K562 (cell line): ENCODE measurements around the gene PLD1. TPM values are rescaled to one million over a fixed set of nuclear protein-coding genes. Genes with fewer than 3 reads are reported as not detected.
A peak's percentile ranks its signal among the peaks of the same experiment; 100 is the strongest.

Experiments used
- ATAC-seq: fragments of 200-7000 bp; cut with Tn5 transposase; 3 replicates; pipeline ENCODE4 v1.9.1; 2020; ENCODE audit warnings: moderate library complexity
- BruUV-seq: library from RNA; stranded (reverse); fragments of 400-500 nt; replicated peaks from 2 replicates; lab custom pipeline; 2021; lab: Mats Ljungman, UMichigan
- CTCF ChIA-PET: fragments of 300-600 bp; formaldehyde crosslinking; extraction: SDS; loops from one replicate; lab custom pipeline; 2021; ENCODE audit warnings: low intra/inter-chr PET ratio; lab: Yijun Ruan, JAX
- POLR2A ChIA-PET: fragments of 300-600, 350-650 bp; sonication (Branson Sonifier 250); formaldehyde crosslinking; extraction: SDS; loops from one replicate; lab custom pipeline; 2021; ENCODE audit warnings: antibody characterized with exemption, inconsistent platforms; lab: Yijun Ruan, JAX
- DNase-seq, 4 experiments: peaks; one replicate each; pipeline versions ENCODE4 v3.0.0 to v3.0.0-alpha.2; 2011 to 2018; ENCODE audit warnings: low spot score in 3 of 4, mixed read lengths in 3 of 4; ENCODE audit errors: extremely low read depth in 1 of 4
- FAIRE-seq: peaks from 2 replicates; lab custom pipeline; 2011; peaks lifted over from hg19 to GRCh38; lab: Jason Lieb, UNC
- H2AFZ ChIP-seq: 2 replicates; pipeline ENCODE4 v1.6.0; 2011; ENCODE audit warnings: low read depth, low read length, control low read depth, inconsistent platforms
- H3K27ac ChIP-seq: fragments of 200-600 bp; 3 replicates; pipeline ENCODE4 v1.8.0; 2011; ENCODE audit warnings: low read depth, mild to moderate bottlenecking, control low read depth, inconsistent platforms, low read length, moderate library complexity, mixed read lengths; ENCODE audit errors: extremely low read depth
- H3K27me3 ChIP-seq, 2 experiments: fragments of 300-600 bp in 1 of 2; 2 replicates in 1 of 2; 3 replicates in 1 of 2; pipeline versions ENCODE4 v1.6.0 to v1.8.0; 2011; ENCODE audit warnings: inconsistent platforms in 2 of 2, low read length in 2 of 2, mild to moderate bottlenecking in 1 of 2, mixed read lengths in 1 of 2, moderate library complexity in 1 of 2; ENCODE audit not compliant: control insufficient read depth in 2 of 2, insufficient read depth in 2 of 2
- H3K36me3 ChIP-seq: fragments of 300-600 bp; 3 replicates; pipeline ENCODE4 v1.8.0; 2011; ENCODE audit warnings: mild to moderate bottlenecking, low read length, inconsistent platforms; ENCODE audit not compliant: control insufficient read depth, insufficient read depth
- H3K4me1 ChIP-seq, 2 experiments: fragments of 200-600 bp in 1 of 2; replicated peaks in 1 of 2; 2 replicates in 1 of 2; 3 replicates in 1 of 2; pipeline versions ENCODE4 v1.5.1 to v1.8.0; 2011; ENCODE audit warnings: inconsistent platforms in 2 of 2, low read length in 2 of 2, mild to moderate bottlenecking in 1 of 2, mixed read lengths in 1 of 2, moderate library complexity in 1 of 2; ENCODE audit not compliant: control insufficient read depth in 2 of 2, insufficient read depth in 2 of 2
- H3K4me2 ChIP-seq: 2 replicates; pipeline ENCODE4 v1.6.1; 2011; ENCODE audit warnings: low read length, control low read depth, inconsistent platforms, mixed read lengths; ENCODE audit not compliant: insufficient read depth
- H3K4me3 ChIP-seq: fragments of 200-600 bp; sonication (generic), shearing (Covaris generic); 2 replicates; pipeline ENCODE4 v1.5.1; 2016; ENCODE audit warnings: control low read depth, inconsistent platforms
- H3K79me2 ChIP-seq: fragments of 200-600 bp; 3 replicates; pipeline ENCODE4 v1.8.0; 2011; ENCODE audit warnings: low read length, inconsistent platforms; ENCODE audit not compliant: control insufficient read depth, insufficient read depth
- H3K9ac ChIP-seq, 2 experiments: 2 replicates each; pipeline versions ENCODE4 v1.6.0 to v1.6.1; 2011; ENCODE audit warnings: low read depth in 2 of 2, low read length in 2 of 2, control low read depth in 1 of 2, inconsistent platforms in 1 of 2, mild to moderate bottlenecking in 1 of 2, mixed read lengths in 1 of 2; ENCODE audit not compliant: insufficient read depth in 1 of 2
- H3K9me1 ChIP-seq: one replicate; pipeline ENCODE4 v1.6.0; 2011; ENCODE audit warnings: inconsistent platforms, mild to moderate bottlenecking, low read length, moderate library complexity; ENCODE audit not compliant: control insufficient read depth, insufficient read depth
- H3K9me3 ChIP-seq: replicated peaks from 2 replicates; pipeline ENCODE4 v1.5.1; 2011; ENCODE audit warnings: low read depth, low read length, inconsistent platforms; ENCODE audit not compliant: control insufficient read depth, insufficient read depth
- H4K20me1 ChIP-seq: replicated peaks from 2 replicates; pipeline ENCODE4 v1.6.1; 2011; ENCODE audit warnings: low read length, inconsistent platforms, mixed read lengths; ENCODE audit not compliant: control insufficient read depth, insufficient read depth
- ATF2 ChIP-seq: sonication (generic); formaldehyde crosslinking; IDR thresholded peaks from 2 replicates; pipeline ENCODE4 v1.8.1; 2022; ENCODE audit warnings: missing genetic modification reagents
- ELK1 ChIP-seq: sonication (generic); formaldehyde crosslinking; IDR thresholded peaks from 2 replicates; pipeline ENCODE4 v1.8.1; 2022; ENCODE audit warnings: missing genetic modification reagents
- HINFP ChIP-seq: fragments of 450-650 bp; conservative IDR thresholded peaks from 2 replicates; pipeline ENCODE4 v1.6.1; 2016; ENCODE audit warnings: missing genetic modification characterization, low read depth, mild to moderate bottlenecking, control low read depth, missing compliant biosample characterization
- HNRNPUL1 ChIP-seq: fragments of 200-400 bp; formaldehyde crosslinking; IDR thresholded peaks from 2 replicates; pipeline ENCODE4 v1.6.1; 2017; ENCODE audit warnings: low read length
- KDM1A ChIP-seq, 2 experiments: fragments of 450-650 bp; IDR thresholded peaks; 2 replicates each; pipeline ENCODE4 v1.6.1; 2016; ENCODE audit warnings: mild to moderate bottlenecking in 2 of 2
- L3MBTL2 ChIP-seq: fragments of 450-650 bp; IDR thresholded peaks from 2 replicates; pipeline ENCODE4 v1.6.1; 2016; ENCODE audit warnings: mild to moderate bottlenecking, moderate library complexity
- MAFF ChIP-seq: IDR thresholded peaks from 2 replicates; pipeline ENCODE4 v1.6.1; 2012; ENCODE audit warnings: low read length, improper control_type of control experiment
- MLLT1 ChIP-seq, 2 experiments: fragments of 450-650 bp; IDR thresholded peaks; 2 replicates each; pipeline ENCODE4 v1.6.1; 2016
- RAD21 ChIP-seq, 2 experiments: fragments of 250-450 bp in 1 of 2; fragments of 450-650 bp in 1 of 2; sonication (Bioruptor Pico) in 1 of 2; formaldehyde crosslinking in 1 of 2; IDR thresholded peaks in 1 of 2; conservative IDR thresholded peaks in 1 of 2; 2 replicates each; pipeline versions ENCODE4 v1.4.0 to v1.8.0; 2020 to 2022; ENCODE audit warnings: mild to moderate bottlenecking in 2 of 2, moderate library complexity in 1 of 2
- SMARCA5 ChIP-seq: fragments of 450-650 bp; IDR thresholded peaks from 2 replicates; pipeline ENCODE4 v1.6.1; 2016
- SREBF1 ChIP-seq: fragments of 150-350 bp; IDR thresholded peaks from 2 replicates; pipeline ENCODE4 v1.6.1; 2014; ENCODE audit warnings: antibody characterized with exemption, low read depth, low read length, borderline replicate concordance
- ZKSCAN8 ChIP-seq: fragments of 200-800 bp; sonication (Bioruptor generic); IDR thresholded peaks from 2 replicates; pipeline ENCODE4 v1.6.1; 2016; ENCODE audit warnings: missing genetic modification characterization, missing compliant biosample characterization
- ZNF277 ChIP-seq: fragments of 250-450 bp; sonication (Bioruptor Pico); IDR thresholded peaks from 2 replicates; pipeline ENCODE4 v1.8.0; 2022; ENCODE audit warnings: inconsistent platforms, mild to moderate bottlenecking, moderate library complexity, borderline replicate concordance
- ZNF41 ChIP-seq: fragments of 250-450 bp; sonication (Bioruptor Pico); conservative IDR thresholded peaks from 2 replicates; pipeline ENCODE4 v1.4.0; 2020; ENCODE audit warnings: mild to moderate bottlenecking
- ZNF449 ChIP-seq: fragments of 250-450 bp; sonication (Bioruptor Pico); IDR thresholded peaks from 2 replicates; pipeline ENCODE4 v1.8.0; 2022; ENCODE audit warnings: moderate library complexity, mild to moderate bottlenecking, inconsistent platforms
- WGBS: fragments of 100-300 bp; shearing (Covaris generic); methylation state at CpG from one replicate; pipeline ENCODE4 v1.1.6; 2016; ENCODE audit warnings: low coverage, mixed read lengths; ENCODE audit not compliant: insufficient coverage; ENCODE audit errors: missing lambda C conversion rate; 5-methylcytosine and 5-hydroxymethylcytosine counted together
- in situ Hi-C: fragments of 300-500 bp; cut with MboI; formaldehyde crosslinking; loops from 4 replicates; pipeline ENCODE4 v1.15.0; 2018; ENCODE audit warnings: inconsistent platforms, mixed read lengths
- intact Hi-C: fragments of 100-400 bp; cut with micrococcal nuclease; formaldehyde crosslinking; loops from 2 replicates; pipeline ENCODE4 v1.14.2; 2022
- polyA plus RNA-seq, 8 experiments: library from polyadenylated mRNA; depleted of rRNA in 4 of 8; stranded (reverse) in 5 of 8; unstranded in 3 of 8; fragments of >200 nt; fragmentation: Nextera tagmentation in 2 of 8; fragmentation: Illumina TruSeq in 1 of 8; extraction: Ambion mirVana in 2 of 8; extraction: Trizol in 1 of 8; gene quantifications; 2 replicates each; pipeline versions ENCODE4 v1.2.1 to v1.2.3, GENCODE V29; 2011 to 2014; ENCODE audit warnings: inconsistent platforms in 1 of 8, missing spikeins in 1 of 8
- total RNA-seq, 7 experiments: library from RNA; depleted of rRNA in 6 of 7; stranded (reverse); fragments of >200 nt in 6 of 7; fragmentation: Illumina TruSeq in 2 of 7; extraction: Trizol in 2 of 7; gene quantifications; 2 replicates each; pipeline versions ENCODE4 v1.2.1 to v1.2.3, GENCODE V29; 2011 to 2021; ENCODE audit warnings: low replicate concordance in 1 of 7

Gene PLD1
- total and polyA plus RNA-seq, 9 of the 15 experiments (the other 6 are each of a cell fraction or from before 2014, with no cell fraction given): 8.4 to 26.1 (median 18.6) TPM

GRCh38 chr3:171847133-171847532 is 36.9 kb upstream of the PLD1 start:
- ATAC-seq (peak; percentile 49; the same call in 2 of the 3 replicates), DNase-seq (no peak), FAIRE-seq (no peak)
- H2AFZ ChIP-seq: 0 out of 2 replicates have a peak overlapping the region, but pooled peaks have one; percentile 4
- no TSS peak for BruUV-seq
- CTCF ChIA-PET: no interaction called here
- in situ Hi-C loops: no loop called here
- H3K9me1 ChIP-seq: no peaks in the 10 kb centered on the region
- H3K36me3 ChIP-seq: no peaks in the 10 kb centered on the region
- H3K27ac ChIP-seq: no peak overlapping the region
- WGBS: 24% methylated on average over 6 of the region's 6 CpGs
- POLR2A ChIA-PET: no interaction called here
- no peak overlapping the region for H3K4me3 ChIP-seq
- no peak overlapping the region for H3K4me2 ChIP-seq
- no peaks in the 10 kb centered on the region for H4K20me1 ChIP-seq
- H3K79me2 ChIP-seq: no peaks in the 10 kb centered on the region
- intact Hi-C loops: no loop called here
- H3K4me1 ChIP-seq: peaks cover 6% of the 10 kb centered on the region in 2 experiments; a peak in 3 of 5 replicates
- H3K9me3 ChIP-seq: no peaks in the 10 kb centered on the region
- H3K9ac ChIP-seq: no peak overlapping the region
- H3K27me3 ChIP-seq: no peaks in the 10 kb centered on the region; a peak in 1 of 5 replicates
- TF ChIP-seq ZNF277 (CRISPR knock-in tag) (no peak), L3MBTL2 (no peak), MLLT1 (IDR thresholded peaks at IDR 0.05) (no peak), ELK1 (CRISPR knock-in tag) (no peak), HNRNPUL1 (no peak), KDM1A (IDR thresholded peaks at IDR 0.05) (no peak), RAD21 (CRISPR knock-in tag; conservative IDR thresholded peaks at IDR 0.05 in 1 of 2, IDR thresholded peaks at IDR 0.05 in 1 of 2) (no peak), SMARCA5 (no peak), ZNF449 (CRISPR knock-in tag) (no peak), ATF2 (CRISPR knock-in tag) (no peak), MAFF (no peak), ZKSCAN8 (no peak), HINFP (tag) (no peak), SREBF1 (no peak), ZNF41 (CRISPR knock-in tag) (no peak)
